ENCODE results near the gene PRKCA. TPM values are rescaled to one million over a fixed set of nuclear protein-coding genes. Genes with fewer than 3 reads are reported as not detected.

PRKCA gene
- total RNA-seq, 1 donor from 2014 or later = 14.9 TPM

- no peak for DNase-seq (ENCODE audit: low spot score)
Measured at GRCh38 chr17:66822009-66822408, 519.6 kb downstream of the PRKCA start.

DNA sequence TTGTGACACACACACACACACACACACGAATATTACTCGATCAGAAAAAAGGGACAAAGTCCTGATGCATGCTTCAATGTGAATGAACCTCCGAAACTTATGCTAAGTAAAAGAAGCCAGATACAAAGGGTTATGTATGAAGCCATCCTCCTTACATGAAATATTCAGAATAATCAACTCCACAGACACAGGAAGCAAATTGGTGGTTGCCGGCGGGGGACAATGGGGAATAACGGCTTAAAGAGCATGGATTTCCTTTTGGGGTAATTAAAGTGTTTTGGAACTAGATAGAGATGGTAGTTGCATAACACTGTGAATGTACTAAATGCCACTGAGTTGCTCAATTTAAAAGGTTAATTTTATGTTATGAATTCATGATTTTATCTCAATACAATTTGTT, 524.4 kb downstream of the PRKCA start:
- DNase-seq (ENCODE audit: low spot score) = peak; percentile 22

GRCh38 chr17:66829386-66829864, 527.0 kb downstream of the PRKCA start:
- DNase-seq (ENCODE audit: low spot score) = peak; percentile 69

- peak; percentile 67 for DNase-seq (ENCODE audit: low spot score)
Measured at GRCh38 chr17:66829883-66830282, 527.5 kb downstream of the PRKCA start.

GRCh38 chr17:66830451-66830850, 528.0 kb downstream of the PRKCA start:
- peak; percentile 39 for DNase-seq (ENCODE audit: low spot score)

DNA sequence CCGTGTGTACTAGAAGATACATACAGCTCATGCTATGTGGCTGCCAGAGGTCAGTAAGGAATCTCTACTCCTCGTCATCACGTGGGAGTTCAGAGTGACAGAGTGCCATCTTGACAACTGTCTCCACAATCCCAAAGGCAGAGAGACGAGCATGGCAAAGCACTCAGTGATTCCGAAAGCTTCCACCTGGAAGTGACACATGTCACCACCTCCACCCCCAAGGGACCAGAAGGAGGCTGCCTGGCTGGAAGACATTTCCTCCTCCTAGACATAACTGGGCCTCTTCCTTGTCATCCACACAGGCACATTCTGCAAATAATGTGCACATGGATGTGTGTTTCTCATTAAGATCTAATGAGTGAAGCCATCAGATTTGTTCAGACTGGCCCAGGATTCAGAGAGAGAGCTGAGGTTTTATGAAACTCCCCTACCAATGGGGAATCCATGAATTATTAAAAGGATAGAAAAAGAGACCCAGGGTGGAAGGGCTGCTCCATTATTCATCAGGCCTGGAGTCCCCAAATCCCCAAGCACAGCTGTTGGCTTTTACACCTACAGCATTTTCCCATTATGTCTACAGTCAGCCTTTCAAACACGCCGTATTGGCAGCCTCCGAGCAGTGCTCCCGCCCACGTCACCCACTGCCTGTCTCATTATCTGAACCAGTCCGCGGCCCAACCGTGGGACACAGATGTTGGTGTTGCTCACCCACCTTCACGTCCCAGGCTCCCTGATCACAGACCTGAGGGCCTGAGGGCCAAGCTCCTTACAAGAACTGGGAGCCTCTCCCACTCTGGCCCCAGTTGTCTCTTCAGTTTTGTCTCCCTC, 529.2 kb downstream of the PRKCA start:
- DNase-seq (ENCODE audit: low spot score) = peak; percentile 60

DNA sequence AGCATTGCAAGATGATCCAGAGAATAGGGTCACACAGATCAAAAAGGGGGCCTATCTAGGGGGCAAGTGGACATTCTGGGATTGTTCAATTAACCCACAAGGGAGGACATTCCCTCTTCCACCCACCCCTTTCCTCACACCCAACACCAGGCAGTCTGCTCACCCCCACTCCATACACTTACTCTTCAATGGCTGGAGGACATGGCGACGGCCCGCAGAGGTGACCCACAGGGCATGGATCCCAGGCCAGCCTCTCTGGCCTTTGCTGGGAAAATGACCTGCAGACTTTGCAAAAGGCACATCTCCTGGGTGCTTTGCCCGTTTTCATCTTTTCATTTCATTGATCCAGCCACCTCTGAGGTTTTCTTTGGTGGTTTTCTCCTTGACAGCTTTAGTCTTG, 530.8 kb downstream of the PRKCA start:
- DNase-seq (ENCODE audit: low spot score) = peak; percentile 53

DNA sequence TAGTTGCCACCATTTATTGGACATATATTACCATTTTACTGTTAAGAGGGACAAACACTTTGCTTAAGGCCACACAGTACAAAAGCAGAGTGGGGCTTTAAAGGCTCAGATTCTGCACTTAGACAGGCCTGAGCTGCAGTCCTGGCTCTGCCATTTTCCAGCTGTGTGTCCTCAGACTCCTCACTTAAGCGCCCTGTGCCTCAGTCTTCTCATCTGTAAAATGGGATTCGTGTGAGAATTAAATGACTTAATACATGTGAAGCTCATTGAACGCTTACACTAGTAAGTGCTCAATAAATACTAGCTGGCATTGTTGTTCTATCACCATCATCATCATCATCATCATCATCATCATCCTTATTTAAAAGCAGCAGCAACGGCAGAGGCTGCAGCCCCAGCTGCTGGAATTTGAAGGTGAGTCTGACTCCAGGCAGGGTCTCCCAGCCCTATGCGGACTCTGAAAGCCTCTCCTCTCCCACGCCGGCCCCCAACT, 532.1 kb downstream of the PRKCA start:
- peak; percentile 41 for DNase-seq (ENCODE audit: low spot score)

DNA sequence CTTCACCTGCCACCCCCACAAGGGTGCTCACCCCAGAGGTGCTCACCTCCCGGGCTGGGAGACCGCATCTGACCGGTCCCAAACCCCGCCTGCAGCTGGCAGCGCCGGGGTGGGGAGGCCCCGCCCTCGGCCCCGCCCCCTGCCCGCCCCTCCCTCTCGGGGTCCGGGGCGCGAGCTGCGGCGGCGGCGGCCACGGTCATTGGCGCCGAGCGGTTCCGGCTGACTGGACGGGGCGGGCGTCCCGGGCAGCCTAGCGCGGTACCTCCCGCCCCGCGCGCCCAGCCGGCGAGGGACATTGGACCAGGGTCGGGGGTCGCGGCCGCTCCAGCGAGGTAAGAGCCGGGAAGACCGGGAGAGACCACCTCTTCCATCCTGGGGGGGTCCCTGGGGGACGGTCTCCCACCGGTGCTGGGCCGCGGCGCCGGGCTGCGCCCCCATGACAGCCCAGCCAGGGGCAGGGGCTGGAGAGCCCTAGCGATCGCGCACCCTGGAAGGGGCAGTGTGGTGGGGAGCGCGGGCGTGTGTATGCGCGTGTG, 532.6 kb downstream of the PRKCA start, which contains the start of gene CACNG5:
TSS of gene CACNG5 (plus strand) at position 199 of the 536 bp plus-strand sequence. CDS start 42,216 bp downstream, outside the sequence.
- DNase-seq (ENCODE audit: low spot score) = peak; percentile 60

- peak; percentile 53 for DNase-seq (ENCODE audit: low spot score)
Measured at GRCh38 chr17:66835476-66835875, 533.1 kb downstream of the PRKCA start.

DNA sequence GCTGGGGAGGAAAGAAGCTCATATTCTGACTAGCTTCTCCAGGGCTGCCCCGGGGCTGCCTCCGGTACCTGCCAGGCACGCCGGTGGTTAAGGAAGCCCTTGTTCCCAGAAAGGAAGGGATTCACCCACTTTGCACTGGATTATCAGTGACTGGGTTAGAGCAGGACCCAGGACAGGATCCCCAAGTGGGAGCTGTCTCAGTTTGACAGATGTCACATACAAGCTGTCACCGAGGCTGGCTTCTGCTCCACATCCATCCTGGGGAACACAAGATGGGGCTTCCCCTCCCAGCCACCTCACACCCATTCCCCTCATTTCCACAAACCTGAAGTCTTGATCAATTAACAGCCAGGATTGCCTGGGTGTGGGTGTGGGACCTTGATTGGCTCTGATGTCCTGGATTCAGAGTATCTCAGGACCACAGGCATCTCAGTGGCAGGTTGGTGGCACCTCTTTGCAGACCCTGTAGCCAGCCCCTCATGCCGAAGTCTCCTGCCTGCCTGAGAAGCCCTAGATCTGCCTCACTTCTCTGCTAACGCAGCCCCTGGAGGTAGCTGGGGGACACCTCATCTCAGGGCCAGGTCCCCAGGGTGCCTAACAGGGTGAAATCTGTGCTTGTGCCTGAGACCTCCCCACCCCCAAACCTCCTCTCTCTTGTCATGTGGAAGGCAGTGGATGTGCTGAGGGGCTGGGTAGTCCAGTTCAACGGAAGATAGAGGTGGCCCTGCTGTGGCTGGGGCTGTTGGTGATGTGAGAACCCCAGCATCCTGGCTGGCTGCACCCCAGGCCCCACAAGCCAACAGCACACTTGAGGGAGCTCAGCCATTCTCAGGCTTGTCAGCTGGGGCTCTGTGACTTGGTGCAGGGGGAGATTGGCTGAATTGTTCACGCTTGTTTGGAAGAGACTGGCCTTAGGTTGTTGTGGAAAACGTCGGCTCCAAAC, 533.9 kb downstream of the PRKCA start:
- peak; percentile 79 for DNase-seq (ENCODE audit: low spot score)

GRCh38 chr17:66837226-66837625, 534.8 kb downstream of the PRKCA start:
- DNase-seq (ENCODE audit: low spot score) = peak; percentile 76

DNA sequence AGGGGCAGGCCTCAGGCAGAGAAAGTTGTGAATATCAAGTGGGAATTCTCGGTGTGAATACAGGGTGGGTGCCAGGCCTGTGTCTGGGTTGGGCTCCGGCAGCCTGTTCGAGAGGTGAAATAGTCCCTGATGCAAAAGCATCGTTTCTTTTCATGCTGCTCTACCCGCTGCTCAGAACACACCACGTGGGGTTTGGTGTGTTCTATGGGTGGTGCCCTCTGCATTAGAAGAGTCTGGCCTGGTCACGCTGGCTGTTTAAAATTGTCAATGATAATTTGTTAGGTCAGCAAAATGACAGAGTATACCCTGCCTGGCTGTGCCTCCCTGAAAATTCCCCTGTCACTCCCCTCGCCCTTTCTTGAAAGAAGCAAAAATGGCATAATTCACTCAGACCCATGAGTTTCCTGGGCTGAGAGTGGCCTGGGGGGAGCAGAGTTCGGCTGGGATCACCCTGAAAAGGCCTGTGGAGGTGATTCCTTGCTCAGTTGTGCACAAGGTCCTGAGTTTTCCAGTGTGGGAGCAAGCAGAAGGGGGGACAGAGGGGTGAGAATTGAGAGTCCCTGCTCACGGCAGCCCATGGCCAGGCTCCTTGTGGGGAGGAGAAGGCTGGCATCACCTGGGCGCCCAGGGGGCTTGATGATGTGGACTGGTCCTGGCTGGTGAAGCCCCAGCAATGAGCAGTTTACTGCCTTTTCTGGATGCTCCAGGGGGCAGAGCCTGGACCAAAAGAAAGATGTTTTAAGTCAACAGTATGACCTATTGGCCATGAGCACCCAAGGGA, 535.7 kb downstream of the PRKCA start:
- peak; percentile 83 for DNase-seq (ENCODE audit: low spot score)

GRCh38 chr17:66839616-66840015, 537.2 kb downstream of the PRKCA start:
- DNase-seq (ENCODE audit: low spot score) = no peak

GRCh38 chr17:66840061-66840460, 537.6 kb downstream of the PRKCA start:
- no peak for DNase-seq (ENCODE audit: low spot score)

GRCh38 chr17:66841328-66841727, 538.9 kb downstream of the PRKCA start:
- DNase-seq (ENCODE audit: low spot score) = no peak

GRCh38 chr17:66841744-66842143, 539.3 kb downstream of the PRKCA start:
- no peak for DNase-seq (ENCODE audit: low spot score)

DNA sequence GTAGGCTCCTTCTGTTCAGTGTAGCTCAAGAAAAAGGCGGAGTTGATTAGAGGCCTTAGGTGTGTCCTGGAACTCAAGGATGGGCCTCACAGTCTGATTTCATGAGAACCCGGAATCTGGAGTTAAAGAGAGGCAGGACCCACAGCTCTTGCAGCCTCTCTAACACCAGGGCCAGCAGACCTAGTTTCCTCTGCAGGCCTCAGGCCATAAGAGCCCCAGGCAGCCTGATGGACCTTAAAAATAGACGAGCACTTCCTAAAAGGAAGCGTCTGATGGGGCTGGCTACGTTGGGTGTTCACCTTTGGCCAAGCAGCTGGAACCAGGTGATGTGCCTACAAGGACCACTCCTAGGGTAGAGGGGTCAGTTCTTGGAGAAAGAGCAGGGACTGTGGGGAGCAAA, 540.1 kb downstream of the PRKCA start:
- DNase-seq (ENCODE audit: low spot score) = no peak

DNA sequence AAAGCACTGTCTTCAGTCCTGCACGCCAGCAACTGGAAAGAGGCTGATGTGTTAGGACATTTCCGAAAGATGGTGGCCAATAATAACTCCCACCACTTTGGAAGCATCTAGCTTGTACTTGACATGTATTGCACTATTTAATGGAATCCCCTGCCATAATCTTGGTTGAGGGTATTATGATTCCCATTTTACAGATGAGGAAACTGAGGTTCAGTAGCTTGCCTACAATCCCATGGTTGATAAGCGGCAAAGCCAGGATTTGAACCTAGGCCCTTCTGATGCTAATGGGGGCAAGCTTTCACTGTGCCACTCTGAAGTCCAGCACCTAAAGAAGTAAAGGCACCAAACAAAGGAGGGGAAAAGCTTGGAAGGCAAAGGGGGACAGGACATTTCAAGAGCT, 540.5 kb downstream of the PRKCA start:
- no peak for DNase-seq (ENCODE audit: low spot score)

DNA sequence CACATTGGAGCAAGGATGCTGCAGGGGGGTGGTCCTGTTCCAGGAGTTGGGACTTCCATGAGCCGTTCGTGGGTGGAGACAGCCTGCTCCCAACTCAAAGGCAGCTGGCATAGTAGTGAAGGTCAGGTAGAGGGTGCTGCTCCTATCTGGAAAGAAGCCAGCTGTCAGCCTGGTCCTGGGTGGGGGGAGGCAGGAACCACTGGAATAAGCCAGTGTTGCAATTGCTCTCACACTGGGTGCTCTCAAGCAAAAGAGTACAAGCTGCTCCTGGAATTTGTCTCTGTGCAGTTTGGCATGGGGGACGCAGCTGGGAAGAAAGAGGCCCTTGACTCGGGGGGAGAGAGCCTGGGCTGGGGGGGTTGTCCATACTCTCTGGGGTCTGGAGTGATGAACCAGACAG, 541.2 kb downstream of the PRKCA start:
- DNase-seq (ENCODE audit: low spot score) = no peak

DNA sequence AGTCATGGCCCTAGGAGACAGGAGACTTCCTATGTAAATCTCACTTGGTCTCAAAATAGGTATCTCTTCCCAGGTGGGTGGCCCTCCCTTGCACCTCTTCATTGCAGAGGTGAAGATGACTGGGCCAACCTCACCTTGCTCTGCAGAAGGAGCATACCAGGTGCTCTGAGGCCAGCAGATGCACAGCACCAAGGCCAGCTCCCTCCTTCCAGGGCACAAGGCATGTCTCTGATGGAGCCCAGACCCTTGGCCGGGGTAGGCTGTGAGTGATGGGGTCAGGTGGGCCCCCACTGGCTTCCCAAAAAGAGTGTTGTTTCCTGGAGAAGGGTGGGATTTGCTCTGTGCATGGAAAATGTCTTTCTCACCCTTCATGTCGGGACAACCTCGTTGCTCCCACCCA, 545.3 kb downstream of the PRKCA start:
- DNase-seq (ENCODE audit: low spot score) = no peak

All from mesenteric fat pad (tissue), 1 donor.